GM13977 (cell line): ENCODE measurements around the gene DOK7.

Experiments
- DNase-seq: peaks from one replicate; pipeline ENCODE4 v3.0.0; 2012; ENCODE audit warnings: low spot score
- CTCF ChIP-seq: IDR thresholded peaks from 2 replicates; pipeline ENCODE4 v1.5.1; 2012; ENCODE audit warnings: mild to moderate bottlenecking, control low read depth; ENCODE audit not compliant: insufficient read depth; ENCODE audit errors: extremely low read depth, missing control alignments
- in situ Hi-C: fragments of 300-500 bp; cut with MboI; formaldehyde crosslinking; loops from one replicate; pipeline ENCODE4 v1.12.0; 2022; ENCODE audit warnings: low sequenced_read_pairs, low pct_unique_long_range_greater_than_20kb, mixed read lengths, inconsistent platforms; ENCODE audit not compliant: unreplicated experiment

Gene DOK7

GRCh38 chr4:3462790-3463415, at the start of gene DOK7:
Gene DOK7, plus strand, starts transcription at chr4:3463306. Its CDS starts 70 bp downstream, at chr4:3463376.
- in situ Hi-C loops: no loop called here
- no peak for DNase-seq
- no peak for TF ChIP-seq CTCF

- DNase-seq: no peak
- TF ChIP-seq CTCF: no peak
- in situ Hi-C loops: no loop called here
These were observed 49.3 kb upstream of the DOK7 start for GRCh38 chr4:3413675-3414420.

- in situ Hi-C loops: no loop called here
- DNase-seq: no peak
- TF ChIP-seq CTCF: no peak
These were observed 48.5 kb upstream of the DOK7 start for GRCh38 chr4:3414421-3415279.

GRCh38 chr4:3415471-3416141, 47.5 kb upstream of the DOK7 start:
- no peak for DNase-seq
- in situ Hi-C loops: no loop called here

GRCh38 chr4:3416270-3416669, 46.8 kb upstream of the DOK7 start:
- TF ChIP-seq CTCF: no peak
- in situ Hi-C loops: no loop called here
- no peak for DNase-seq

More at GRCh38 chr4:3415471-3416141, 47.5 kb upstream of the DOK7 start:
- no peak for TF ChIP-seq CTCF

- no peak for TF ChIP-seq CTCF
- in situ Hi-C loops: no loop called here
- no peak for DNase-seq
These were observed 46.3 kb upstream of the DOK7 start for GRCh38 chr4:3416821-3417221.
